ENCODE data around the gene LCN9.

LCN9 gene

DNA sequence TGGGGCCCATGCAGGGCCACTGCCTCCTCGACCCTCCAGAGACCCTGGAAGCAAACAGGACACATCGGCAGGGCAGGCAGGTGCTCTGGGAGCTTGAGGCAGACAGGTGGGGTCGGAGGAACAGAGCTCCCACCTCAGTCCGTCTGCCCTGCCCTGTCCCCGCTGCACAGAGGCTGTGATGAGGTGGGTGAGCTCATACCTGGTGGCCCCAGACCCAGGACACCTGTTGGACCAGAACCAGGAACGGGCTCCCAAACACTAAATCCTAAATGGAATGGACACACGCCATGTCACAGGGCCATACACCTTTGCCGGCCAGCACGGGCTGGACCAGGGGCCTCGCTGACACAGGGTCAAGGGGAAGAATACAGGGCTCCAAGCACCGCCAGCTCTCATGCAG, 30.7 kb downstream of the LCN9 start:
- no peak for DNase-seq (ENCODE audit: low read depth)
- TF ChIP-seq, protein P1, sequence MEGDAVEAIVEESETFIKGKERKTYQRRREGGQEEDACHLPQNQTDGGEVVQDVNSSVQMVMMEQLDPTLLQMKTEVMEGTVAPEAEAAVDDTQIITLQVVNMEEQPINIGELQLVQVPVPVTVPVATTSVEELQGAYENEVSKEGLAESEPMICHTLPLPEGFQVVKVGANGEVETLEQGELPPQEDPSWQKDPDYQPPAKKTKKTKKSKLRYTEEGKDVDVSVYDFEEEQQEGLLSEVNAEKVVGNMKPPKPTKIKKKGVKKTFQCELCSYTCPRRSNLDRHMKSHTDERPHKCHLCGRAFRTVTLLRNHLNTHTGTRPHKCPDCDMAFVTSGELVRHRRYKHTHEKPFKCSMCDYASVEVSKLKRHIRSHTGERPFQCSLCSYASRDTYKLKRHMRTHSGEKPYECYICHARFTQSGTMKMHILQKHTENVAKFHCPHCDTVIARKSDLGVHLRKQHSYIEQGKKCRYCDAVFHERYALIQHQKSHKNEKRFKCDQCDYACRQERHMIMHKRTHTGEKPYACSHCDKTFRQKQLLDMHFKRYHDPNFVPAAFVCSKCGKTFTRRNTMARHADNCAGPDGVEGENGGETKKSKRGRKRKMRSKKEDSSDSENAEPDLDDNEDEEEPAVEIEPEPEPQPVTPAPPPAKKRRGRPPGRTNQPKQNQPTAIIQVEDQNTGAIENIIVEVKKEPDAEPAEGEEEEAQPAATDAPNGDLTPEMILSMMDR (IDR thresholded peaks at IDR 0.05; ENCODE audit: low read depth, low read length, missing control alignments), result no peak
- H3K4me3 ChIP-seq (ENCODE audit: low read depth, low read length), result no peak overlapping the region

DNA sequence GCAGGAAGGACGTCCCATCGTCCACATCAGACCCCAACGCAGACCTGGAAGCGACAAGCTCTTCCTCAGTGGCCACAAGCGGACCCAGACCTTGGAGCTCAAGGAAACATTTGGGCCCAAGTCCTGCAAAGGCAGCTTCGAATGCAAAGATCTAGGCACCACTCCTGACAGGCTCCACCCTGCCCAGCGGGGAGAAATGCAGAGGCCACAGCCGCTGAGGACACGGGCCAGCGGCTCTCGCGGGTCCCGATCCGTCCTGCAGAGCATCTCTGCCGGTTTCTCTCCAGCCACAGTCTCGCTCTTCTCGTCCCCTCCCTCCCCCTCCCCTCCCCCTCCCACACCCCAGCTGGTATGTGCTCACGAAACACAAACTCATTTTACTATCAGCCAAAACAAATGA, 31.3 kb downstream of the LCN9 start:
- TF ChIP-seq, protein P1 (IDR thresholded peaks at IDR 0.05; ENCODE audit: low read depth, low read length, missing control alignments), result no peak
- H3K4me3 ChIP-seq (ENCODE audit: low read depth, low read length), result no peak overlapping the region
- no peak for DNase-seq (ENCODE audit: low read depth)

DNA sequence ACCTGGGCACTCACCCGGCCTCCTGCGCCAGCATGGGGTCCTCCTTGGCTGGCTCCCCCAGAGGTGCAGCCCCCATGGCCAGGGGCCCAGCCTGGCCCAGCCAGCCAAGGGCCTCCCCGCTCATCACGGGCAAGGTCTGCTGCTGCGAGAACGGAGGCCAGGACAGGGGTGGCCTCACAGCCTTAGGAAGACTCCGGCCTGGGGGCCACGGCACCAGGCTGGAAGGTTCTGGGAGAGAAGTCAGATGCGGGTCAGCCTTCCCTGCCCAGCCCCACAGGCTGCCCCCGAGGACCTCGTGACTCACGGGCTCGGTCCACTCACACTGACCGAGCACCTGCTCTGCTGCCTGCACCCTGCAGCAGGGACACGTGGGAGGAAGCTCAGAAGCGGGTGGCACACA, 31.9 kb downstream of the LCN9 start:
- no peak for DNase-seq (ENCODE audit: low read depth)
- no peak overlapping the region for H3K4me3 ChIP-seq (ENCODE audit: low read depth, low read length)
- TF ChIP-seq, protein P1 (IDR thresholded peaks at IDR 0.05; ENCODE audit: low read depth, low read length, missing control alignments), result no peak

DNA sequence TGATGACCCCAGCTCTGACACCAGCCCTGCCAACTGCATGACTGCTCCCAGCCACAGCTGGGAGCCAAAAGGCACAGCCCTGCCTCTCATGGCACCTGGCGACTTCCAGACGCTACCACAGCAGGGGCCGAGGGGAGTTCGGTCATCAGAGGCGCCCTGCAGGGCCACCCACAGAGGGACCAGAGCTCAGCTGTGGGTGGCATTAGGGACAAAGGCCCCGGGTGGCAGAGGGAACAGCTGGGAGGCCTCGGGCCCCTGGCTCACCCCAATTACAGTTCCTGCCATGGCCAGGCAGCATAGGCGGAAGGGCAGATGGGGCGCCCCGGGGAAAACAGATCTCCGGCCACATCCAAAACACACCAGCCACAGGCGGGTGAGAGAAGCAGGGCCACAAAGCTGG, 32.5 kb downstream of the LCN9 start:
- no peak for DNase-seq (ENCODE audit: low read depth)
- TF ChIP-seq, protein P1 (IDR thresholded peaks at IDR 0.05; ENCODE audit: low read depth, low read length, missing control alignments), result no peak
- H3K4me3 ChIP-seq (ENCODE audit: low read depth, low read length), result no peak overlapping the region

DNA sequence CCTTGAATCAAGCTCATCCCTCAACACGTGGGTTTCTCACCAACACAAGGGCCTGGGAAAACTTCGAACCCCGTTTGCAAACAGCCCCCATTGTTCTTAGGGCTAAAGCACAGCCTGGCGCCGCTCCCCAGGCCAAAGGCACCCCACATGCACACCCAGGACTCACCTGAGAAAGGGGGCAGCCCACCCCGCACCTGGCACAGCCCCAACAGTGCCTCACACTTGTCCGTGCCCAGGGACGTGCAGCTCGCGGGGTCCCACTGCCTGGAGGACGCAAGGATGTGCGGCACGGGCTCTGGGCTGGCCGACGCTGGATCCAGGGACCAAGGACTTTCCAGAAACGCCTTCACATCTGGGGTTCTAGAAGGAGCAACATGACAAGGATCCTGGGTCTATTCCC, 33.3 kb downstream of the LCN9 start:
- DNase-seq (ENCODE audit: low read depth), result no peak
- H3K4me3 ChIP-seq (ENCODE audit: low read depth, low read length), result no peak overlapping the region
- TF ChIP-seq, protein P1 (IDR thresholded peaks at IDR 0.05; ENCODE audit: low read depth, low read length, missing control alignments), result no peak

DNA sequence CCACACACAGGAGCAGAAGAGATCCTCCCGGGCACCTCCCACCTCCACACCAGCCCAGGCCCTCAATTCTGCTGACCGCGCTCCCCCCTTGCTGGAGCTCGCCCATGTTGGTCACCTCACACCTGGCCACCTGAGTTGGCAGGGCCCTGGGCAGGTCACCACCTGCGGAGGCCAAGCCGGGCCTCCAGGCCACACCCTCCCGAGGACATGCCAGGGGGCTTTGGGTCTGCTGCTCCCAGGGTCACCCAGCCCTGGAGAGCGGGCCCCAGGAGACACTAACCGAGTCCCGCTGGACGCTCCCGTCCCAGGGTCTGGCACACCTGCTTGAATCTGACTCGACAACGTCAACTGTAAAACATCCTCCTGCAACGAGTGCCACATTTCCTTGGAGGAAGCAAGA, 34.1 kb downstream of the LCN9 start:
- TF ChIP-seq, protein P1 (IDR thresholded peaks at IDR 0.05; ENCODE audit: low read depth, low read length, missing control alignments), result no peak
- DNase-seq (ENCODE audit: low read depth), result no peak
- no peak overlapping the region for H3K4me3 ChIP-seq (ENCODE audit: low read depth, low read length)

DNA sequence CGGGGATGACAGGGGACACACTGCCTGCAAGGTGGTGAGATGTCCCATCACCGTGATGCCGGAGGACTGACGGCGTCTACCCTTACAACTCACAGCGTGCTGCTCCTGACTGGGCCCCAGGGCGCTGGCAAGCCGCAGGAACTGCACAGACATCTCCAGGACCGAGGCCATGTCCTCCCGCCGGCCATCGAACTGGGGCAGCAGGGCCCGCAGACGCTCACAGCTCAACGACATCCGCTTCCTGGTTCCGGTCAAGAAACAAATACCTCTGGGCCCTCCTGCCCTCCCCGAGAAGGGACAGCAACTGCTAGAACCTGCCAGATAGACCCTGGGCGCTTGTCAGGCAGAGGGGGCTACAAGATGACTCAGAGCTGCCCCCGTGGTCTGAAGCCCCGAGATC, 35.1 kb downstream of the LCN9 start:
- no peak for DNase-seq (ENCODE audit: low read depth)
- H3K4me3 ChIP-seq (ENCODE audit: low read depth, low read length), result no peak overlapping the region
- TF ChIP-seq, protein P1 (IDR thresholded peaks at IDR 0.05; ENCODE audit: low read depth, low read length, missing control alignments), result no peak

All from GM12864 (cell line).